HG02943 (cell line): Measurements from ENCODE around the gene CASZ1.

ENCODE experiments used
- ATAC-seq: cut with Tn5 transposase; IDR thresholded peaks from one replicate; pipeline ENCODE4 v1.9.1; 2021; ENCODE audit warnings: mild to moderate bottlenecking, low read depth, moderate library complexity; ENCODE audit not compliant: unreplicated experiment

Gene CASZ1

DNA sequence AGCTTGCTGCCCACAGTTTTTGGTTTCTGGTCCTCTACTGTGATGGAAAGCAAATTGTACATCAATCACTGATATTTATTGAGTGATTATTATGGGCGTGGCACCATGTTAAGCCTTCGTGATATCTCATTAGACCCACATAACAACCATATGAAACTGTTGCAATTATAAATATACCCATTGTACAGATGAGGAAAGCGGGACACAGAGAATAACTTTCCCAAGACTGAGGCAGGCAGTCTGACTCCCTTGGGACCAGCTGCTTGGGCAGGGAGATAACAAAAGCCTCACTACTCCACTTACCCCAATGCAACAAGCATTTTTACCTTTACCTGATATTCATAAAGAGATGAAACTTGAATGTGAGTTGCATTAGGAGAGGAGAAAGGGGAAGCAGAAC lies 4.3 kb upstream of the CASZ1 start:
- no peak for ATAC-seq

DNA sequence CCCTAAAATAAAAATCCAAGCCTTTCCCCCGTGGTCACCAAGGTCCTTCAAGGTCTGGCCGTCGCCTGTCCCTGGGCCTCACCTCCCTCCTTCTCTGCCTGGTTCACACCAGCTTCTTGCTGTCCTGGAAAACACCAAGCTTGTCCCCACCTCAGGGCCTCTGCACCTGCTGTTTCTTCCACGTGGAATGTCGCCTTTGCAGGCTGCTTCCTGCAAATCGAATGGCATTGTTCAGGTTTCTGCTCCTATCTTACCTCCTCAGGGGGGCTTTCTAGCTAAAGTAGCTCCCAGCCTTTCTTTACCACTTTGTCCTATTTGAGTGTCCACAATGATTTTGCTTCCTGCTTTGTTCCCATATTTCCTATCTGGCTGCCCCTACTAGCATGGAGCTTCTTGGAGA lies 3.3 kb upstream of the CASZ1 start:
- no peak for ATAC-seq

DNA sequence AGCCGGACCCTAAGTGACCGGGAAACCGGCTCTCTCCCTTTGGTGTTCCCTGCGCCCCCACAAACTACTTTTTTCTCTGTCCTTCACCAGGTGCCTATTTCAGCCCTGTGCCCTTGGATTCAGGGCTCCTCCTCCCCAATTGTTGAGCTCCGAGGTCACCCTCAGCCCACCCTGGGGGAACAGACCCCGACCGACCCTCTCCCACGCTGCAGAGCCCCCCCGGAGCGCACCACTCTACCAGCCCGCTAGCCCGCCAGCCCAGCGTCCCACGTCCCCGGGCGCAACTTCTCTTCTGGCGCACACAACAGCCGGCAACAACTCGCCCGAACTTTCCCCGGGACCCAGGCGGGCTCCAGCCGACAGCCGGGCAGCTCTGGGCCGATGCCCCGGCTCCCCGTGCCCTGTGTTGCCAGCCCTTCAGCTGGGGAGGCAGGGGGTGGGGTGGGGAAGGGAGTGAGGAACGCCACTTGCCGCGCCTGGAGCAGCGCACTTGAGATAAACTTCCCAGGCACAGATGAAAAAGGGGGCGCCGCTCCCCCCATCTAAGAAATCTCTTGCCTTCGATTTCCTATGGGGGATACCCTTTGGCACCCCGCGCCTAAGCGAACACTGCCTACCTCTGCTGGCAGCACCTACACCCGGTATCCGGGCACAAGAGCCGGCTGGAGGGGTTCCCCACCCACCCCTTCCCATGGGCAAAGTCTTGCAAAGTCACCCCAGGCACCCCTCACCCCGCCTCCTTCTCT lies 997 bp downstream of the CASZ1 start:
- ATAC-seq = no peak

DNA sequence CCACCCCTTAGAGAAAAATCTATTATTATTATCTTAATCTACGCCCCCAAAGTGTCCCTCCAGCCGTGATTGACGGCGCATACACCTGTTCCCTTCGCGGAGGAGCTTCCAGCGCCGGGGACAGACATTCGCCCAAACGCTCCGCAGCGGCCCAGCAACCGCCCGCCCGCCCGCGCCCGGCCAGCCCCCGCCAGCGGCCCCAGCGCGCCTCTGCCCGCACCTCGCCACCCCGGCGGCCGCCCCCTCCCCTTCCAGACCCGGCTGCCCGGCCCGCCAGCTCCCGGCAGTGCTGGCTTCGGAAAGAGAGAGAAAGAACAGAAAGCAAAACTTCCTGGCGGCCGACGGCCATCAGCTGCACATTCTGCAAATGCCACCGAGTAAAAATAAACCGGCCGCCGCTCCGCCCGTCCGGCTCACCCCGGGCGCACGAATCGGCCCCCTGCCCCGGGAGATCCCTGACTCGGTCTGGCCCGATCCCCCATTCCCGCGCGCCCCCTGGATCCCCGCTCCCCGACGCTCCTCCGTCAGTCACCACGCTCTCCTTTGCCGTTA lies 1.6 kb downstream of the CASZ1 start:
- ATAC-seq = no peak

DNA sequence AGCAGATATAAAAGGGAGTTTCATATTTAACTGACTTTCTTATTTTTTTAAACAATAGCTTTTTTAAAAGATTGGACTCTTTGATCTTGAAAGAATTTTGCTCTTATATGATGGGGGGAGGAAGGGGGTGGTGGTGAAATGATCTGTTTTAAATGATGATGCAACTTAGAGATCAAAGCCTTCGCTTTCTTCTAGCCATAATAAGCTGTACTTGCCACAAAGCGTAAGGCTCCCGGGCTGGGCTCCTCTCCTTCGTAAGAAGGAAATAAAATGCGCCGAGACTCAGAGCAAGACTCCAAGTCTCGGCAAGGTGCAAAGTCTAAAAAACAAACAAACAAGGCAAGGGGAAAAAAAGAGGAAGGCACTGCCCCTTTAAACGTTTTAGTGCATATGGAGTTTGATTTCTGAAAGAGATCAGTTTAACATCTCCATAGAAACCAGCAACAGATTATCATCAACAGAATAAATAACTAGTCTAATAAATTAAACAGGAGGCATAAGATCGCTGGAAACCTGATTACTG lies 3.3 kb downstream of the CASZ1 start:
- ATAC-seq = no peak

DNA sequence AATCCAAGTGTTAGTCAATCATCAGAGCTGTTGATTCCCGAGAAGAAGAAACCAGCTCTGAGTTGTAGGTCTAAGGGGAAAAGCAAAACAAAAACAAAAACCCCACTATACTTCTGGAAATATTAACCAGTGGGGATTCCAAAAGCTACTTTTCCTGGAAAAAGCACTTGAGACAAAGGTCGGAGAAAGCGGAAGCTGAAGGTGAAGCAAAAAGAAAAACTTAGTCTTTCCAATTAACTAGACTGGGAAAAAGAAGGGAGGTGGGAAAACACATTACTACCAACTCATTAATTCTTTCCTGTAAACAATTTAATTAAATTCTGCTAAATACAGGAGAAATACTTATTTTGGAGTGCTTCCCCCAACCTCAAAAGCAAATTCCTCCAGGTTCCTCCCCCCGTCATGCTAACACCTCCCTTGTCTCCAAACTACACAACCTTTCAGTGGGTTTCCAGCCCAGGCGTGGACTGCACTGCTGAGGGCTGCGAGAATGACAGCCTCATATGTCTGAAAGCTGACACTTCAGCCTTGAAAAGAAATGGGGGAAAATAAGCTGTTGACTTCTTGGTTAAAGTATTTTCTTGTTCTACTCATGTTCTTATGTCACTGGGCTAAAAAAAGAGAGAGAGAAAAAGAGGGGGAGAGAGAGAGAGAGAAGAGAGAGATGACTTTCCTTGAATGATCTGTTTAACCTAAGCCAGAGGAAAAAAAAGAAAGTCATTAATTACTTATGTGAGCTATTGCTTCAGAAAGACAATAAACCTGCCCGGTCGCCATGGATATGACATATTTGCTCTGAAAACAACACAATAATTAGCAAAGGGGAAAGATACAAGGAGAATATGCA lies 5.1 kb downstream of the CASZ1 start:
- no peak for ATAC-seq

DNA sequence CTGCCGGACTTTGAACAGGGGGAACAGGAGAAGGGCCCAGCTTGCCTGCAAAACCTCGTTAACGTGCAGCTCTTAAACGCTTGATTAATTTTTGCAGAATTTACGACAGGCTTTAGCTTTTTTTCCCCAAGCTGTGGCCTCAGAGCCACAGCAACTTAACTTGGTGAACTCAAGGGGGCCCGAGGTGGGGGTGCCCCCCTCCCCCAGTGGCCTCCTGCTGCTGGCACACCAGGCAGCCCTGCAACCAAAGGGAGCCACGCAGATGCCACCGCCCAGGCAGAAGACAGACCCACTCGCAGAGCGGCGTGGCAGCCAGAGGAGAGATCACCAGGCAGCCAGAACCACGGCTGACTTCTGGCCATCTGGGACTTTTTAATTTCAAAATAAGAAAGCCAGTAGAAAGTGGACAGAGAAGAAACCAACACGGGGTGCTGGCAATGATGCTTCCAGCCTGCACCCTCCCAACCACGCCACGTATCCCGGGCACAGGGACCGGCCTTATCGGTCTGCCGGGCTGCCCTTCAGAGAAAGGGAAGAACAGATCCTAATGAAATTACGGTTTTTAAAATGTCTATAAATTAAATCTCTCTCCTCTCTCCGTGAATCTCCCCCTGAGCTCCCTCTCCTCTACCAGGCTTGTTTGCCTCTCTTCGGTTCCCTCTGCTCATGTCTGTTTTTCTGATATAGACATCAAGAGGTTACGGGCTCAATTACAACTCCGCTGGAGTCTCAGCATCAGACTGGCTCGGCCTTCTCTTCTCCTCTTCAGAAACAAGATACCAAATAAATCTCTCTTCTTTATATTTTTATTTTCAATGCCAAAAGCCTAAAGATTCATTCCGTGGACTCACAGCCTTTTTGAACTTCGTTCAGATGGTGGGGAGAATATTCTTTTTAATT lies 6.4 kb downstream of the CASZ1 start:
- ATAC-seq = no peak

DNA sequence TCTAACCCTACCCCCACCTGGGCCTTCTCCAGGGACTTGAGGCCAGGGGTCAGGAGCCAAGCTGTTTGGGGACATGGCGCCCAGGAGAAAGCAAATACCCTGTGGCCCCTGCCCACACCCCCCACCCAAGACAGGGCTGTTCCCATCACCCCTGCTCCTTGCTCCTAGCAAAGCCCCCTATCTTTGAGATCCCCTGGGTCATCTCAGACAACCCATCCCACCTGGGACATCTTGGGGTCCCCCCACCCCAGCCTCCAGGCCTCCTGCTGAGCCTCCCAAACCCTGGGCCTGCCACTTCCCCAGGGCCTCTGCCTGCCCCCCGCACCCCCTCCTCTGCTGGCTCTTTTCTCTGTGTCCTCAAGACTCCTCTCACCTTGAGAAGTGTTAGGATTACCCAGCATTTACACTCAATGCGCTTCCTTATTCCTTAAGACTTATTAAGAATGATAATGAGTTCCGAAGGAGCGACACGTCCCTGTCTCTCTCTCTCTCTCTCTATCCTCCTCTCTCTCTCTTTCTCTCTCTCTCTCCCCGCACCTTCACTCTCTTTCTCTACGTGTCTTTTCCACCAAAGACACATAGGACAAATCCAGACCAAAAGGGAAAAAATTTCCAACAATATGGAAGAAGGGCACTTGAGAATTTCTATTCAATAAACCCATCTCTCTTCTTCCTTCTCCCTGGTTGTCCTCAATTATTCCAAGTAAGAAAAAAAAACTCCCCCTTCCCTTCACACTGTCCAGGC lies 7.2 kb downstream of the CASZ1 start:
- no peak for ATAC-seq

DNA sequence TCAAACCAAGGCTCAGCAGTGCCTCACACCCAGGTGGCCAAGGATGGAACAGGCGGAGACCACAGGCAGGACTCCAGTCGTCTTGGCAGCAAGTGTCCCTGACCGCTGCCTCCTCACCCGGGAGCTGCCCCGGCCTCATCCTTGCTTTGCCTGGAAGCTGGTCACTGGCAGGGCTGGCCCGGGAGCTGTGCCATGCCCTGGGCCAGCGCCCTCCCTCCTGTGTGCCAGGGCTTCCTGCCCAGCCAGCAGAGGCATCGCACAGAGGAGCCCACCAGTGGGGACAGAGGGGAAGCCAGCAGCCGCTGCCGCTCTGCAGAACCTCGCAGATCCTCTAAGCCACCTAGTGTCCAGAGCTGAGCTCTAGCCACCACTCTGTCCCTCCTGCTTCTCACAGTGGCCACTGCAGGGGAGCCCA lies 7.8 kb downstream of the CASZ1 start:
- no peak for ATAC-seq

DNA sequence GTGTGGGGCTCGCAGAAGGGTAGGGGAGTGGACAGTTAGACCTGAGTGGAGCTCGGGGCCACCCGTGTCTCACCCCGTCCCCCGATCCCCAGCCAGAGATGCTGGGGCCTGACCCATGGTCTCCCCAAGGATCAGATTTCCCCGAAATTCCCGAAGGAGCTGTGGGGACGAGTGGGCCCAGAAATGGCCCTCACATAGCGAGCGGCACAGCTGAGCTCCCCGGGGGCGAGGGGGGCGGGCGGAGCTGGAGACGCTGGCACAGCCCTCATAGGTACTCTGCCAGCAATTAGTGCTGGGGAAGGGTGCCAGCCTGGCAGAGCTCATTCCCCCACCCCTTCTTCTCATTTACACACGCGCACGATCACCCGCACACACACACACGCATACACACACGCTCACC lies 9.2 kb downstream of the CASZ1 start:
- ATAC-seq = no peak

DNA sequence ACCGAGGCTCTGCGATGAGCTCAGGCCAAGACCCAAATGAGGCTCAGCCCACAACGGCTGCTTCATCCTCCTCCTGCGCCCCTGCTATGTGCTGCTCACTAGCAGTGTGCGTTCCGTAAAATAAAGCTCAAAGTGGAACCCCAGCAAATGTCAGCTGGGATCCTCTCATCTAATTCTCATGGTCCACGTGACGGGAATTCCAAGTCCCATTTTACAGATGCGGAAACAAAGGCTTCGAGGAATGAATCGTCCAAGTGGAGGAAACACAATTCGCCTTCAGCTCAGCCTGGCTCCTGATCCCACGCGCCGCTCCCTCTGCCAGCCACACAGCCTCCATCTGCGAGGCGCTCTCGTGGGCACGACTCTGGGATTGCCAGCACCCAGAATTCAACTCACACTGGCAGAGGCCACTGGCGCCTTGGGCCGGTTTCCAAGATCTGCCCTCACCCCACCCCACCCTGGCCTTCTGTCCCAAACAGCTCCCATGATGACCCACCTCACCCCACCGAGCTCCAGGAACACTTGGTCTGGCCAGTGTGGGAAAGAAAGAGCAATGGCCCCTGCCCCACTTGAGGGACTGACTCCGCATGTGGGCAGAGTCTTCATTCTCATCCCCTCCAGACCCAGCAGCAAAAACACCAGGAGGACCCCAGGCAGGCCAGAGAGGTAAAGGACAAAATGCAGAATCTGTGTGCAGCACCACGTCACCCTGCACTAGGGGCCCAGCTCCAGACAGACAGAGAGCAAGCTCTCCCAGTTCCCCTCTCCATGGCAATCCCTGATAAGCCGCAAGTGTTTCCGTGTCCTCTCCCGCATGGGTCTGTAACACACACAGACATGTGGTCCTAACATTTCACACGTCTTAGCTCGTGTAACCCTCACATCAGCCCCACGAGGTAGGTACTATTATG lies 10.5 kb downstream of the CASZ1 start:
- ATAC-seq = no peak

DNA sequence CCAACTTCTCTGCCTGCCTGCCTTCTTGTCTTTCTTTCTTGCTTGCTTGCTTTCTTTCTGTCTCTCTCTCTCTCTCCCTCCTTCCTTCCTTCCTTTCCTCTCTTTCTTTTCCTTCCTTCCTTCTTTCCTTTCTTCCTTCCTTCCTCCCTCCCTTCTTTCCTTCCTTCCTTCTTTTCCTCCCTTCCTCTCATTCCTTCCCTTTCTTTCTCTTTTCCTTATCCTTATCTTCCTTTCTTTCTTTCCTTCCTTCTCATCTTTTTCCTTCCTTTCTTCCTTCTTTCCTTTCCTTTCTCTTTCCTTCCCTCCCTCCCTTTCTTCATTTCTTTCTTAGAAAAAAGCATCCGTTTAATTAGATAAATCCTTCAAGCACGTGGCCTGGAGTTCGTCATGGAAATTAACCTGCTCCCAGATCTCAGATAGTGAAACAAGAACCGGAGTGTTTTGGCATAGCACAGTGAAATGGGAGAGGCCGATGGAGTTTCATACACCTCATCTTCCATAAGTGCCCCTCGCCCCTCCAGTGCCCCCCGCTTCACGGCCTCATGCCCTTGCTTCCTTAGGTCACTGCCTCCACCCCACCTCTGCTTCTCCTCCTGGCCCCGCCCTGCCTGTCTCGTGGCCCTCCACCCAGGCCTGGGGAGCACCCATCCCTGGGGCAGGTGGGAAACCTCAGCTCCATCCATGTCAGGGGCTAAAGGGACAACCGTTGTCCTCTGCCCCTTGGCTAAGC lies 11.3 kb downstream of the CASZ1 start:
- no peak for ATAC-seq

DNA sequence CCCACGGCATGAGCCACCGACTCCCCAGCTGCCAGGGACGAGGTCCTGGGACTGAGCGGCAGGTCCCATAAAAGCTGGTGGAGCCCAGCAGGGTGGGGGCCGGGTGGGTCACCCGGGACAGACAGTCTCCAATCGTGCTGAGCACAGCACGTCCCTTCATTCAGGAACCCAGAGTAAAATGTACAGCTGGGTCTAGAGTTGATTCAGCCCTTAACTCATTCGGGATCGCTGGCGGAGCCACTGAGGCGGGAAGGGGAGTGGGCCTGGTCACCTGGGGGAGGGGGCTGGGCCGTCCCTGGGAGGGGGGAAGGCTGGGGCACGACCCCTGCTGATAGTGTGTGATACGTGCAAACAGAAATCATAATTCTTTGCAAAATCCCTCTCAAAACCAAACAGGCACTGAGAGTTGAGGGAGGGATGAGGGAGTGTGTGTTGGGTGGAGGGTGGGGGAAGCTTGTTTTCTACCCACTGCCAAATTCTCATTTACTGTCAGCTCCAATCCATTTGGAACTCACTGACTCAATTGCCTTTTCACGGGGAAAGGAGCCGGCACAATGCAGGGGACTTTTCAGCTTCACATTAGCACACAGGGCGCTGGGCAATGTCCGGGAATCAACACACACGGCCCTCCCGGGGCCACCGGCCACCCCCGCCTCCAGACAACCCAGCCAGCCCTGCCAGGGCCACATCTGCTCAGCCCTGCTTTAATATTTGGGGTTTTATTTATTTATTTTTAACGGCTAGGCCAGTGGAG lies 13.8 kb downstream of the CASZ1 start:
- no peak for ATAC-seq

DNA sequence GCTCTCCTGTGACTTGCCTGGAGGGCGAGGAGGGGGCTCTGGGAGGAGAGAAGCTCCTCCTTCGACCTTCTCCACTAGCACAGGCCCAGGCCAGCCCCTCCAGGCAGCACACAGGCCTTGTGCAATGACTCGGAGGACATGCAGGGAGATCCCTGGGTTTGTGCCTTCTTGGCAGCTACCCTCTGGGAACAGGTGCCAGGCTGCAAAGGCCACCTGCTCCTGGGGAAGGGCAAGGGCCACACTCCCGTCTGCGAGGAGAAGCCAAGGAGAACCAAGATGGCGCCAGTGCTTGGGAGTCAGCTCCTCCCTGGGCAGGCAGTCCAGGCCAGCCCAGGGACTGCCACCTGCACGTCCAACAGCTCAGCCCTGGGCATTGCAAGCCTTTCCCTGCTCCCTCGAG lies 15.3 kb downstream of the CASZ1 start:
- no peak for ATAC-seq

DNA sequence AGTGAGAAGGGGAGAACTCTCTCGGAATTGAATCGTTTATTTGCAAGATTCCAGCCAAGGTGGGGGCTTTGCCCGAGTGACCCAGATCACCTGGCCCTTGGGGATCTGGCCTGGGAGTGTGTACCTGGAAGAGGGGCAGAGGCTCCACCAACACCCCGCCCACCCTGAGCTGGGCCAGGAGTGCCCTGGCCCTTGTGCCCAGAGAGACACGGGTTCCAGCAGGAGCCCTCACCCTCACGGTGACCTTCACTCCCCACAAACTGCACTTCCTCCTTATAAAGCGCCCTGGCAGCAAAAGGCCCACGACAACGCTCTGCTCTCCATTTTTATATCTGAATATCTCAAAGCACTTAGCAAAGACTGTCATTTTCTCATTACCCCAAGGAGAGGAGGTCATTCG lies 16.6 kb downstream of the CASZ1 start:
- no peak for ATAC-seq

DNA sequence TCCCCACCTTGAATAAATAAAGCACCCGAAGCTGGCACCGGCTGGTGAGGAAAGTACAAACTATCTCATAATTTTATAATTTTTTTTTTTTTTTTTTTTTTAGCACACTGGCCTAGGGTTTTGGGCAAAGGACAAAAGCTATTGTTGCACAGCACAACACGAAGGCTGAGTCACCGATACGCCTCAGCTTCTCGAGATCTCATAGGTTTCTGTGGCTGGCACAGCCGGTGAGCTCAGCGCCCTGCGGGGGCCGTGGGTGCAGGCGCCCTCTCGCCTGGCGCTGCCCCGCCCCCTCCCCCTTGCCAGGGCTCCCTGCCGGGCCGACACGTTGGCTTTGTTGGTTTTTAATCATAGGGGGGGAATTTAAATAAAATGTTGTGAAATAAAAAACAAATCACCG lies 17.2 kb downstream of the CASZ1 start:
- ATAC-seq = no peak

DNA sequence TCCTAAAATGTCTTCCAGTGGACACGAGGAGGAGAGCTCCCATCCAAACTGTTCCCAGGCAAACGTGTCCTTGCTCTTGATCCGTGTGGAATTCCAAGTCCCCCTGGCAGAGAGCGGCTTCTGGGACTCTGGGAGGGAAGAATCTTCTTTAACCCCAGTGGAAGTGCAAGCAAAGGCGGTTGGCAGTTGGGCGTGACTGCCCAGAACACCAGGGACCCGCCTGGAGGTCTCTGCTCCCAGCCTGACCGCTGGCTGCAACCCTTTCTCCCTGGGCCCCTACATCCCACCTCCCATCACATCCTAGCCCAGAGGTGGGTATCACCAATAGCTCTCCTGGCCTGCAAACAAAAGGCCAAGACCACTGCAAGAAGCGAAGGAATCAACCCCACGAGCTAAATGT lies 17.8 kb downstream of the CASZ1 start:
- no peak for ATAC-seq
